DMS79 (cell line): Measurements from ENCODE around the gene ZNF469.

Experiments
- DNase-seq: peaks from one replicate; lab custom pipeline; 2025; lab: John Stamatoyannopoulos, UW

Gene ZNF469

GRCh38 chr16:88347656-88348376 lies 34.9 kb upstream of the ZNF469 start:
- no peak for DNase-seq

- DNase-seq = no peak
Observed at GRCh38 chr16:88348377-88349152, 34.2 kb upstream of the ZNF469 start.

GRCh38 chr16:88349153-88349902 lies 33.4 kb upstream of the ZNF469 start:
- no peak for DNase-seq

- no peak for DNase-seq
Observed at GRCh38 chr16:88349903-88350900, 32.6 kb upstream of the ZNF469 start.

- DNase-seq = no peak
Observed at GRCh38 chr16:88350922-88351321, 31.8 kb upstream of the ZNF469 start.

DNA sequence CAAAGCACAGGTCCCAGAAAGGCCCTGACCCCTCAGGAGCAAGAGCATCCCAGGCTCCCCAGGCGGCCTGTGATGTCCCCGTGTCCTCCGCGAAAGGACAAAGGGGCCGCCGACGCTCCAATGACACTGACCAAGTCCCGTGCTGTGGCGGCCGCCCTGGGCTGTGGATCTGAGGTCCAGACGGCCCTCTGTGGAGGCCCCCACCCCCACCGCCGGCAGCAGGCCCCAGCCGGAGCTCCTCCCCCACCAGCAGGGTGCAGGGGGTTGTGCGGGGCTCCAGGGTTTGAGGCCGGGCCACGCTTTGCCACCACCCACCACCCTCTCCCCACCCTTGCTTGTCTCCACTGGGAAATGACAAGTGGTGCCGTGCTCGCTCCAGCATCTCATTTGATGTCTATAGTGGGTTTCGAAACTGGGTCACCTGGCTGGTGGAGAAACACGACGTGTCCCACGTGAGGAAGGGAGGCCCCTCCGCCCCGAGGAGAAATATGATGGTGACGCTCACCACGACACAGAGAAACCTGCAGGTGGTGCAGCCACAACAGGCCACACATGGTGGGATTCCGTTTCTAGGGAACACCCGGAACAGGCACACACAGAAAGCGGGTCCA lies 31.2 kb upstream of the ZNF469 start:
- DNase-seq = no peak

DNA sequence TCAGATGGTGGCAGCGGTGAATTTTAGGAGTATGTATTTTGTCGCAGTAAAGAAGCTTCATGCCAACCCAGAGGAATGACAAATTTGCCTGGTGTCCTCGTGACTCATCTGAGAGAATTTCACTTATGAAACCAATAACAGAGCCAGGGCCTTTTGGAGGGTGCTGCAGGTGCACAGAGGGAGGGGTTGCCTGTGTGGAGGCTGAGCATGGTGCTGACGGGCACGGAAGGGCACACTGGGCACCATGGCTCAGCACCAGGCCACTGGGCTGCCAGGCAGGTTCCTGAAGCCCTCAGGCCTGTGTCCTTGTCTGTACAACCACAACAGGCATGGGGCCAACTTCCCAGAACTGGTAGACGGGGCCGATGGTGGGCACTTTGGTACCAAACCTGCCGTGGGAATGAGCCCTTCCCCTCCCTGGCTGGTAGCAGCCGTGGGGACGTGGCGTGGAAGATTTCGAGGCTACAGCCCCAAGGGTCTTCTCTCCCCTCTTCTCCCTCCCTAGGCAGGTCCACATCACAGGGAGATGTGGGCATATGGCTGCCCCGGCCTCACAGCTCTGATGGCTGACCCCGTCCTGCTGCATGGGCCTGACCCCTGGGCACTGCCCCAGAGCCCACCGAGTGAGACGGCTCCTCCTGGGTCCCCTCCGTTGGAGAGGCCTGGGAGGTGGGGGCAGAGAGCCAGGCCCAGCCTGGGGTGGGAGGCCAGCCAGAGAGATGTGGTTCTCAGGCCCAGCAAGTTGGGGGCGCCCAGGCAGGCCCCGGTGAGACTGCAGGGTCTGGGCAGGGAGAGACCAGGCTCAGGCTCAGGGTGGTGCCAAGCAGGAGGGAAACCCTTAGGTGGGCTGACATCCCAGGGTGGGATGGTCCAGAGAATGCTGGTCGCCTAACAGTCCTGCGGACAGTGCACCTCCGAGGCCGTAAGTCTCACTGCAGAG lies 30.2 kb upstream of the ZNF469 start:
- DNase-seq = no peak

DNA sequence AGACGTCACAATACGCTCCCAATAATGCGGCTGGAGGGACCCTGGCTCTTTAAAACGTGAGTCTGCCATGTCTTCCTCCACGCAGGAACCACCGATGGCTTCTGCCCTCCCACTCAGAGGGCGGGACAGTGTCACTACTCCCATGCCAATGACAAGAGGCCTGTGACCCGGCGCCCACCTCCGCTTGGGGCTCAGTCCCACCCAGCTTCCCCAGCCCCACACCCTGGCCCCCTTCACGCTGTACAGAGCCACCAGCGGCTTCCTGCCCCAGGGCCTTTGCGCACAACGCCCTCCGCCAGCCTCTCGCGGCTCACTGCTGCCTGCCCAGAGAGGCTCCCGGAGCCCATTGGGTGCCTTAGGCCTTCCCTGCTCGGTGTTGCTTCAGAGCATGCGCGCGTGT lies 29.5 kb upstream of the ZNF469 start:
- no peak for DNase-seq

DNA sequence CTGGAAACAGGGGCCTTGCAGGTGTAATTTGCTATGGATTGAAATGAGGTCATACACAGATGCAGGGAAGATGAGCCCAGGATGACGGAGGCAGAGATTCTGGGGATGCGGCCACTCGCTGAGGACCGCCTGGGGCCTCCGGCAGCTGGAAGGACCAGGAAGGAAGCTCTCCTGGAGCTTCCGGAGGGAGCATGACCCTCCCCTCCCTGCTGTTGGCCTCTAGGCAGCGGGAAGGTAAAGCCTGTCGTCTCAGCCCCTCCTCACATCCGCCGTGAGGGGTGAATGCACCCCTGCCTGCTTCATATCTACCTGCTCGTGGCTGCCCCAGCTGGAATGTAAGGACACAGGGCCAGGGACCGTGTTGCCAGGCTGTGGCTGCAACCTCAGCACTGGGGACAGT lies 29.1 kb upstream of the ZNF469 start:
- no peak for DNase-seq

DNA sequence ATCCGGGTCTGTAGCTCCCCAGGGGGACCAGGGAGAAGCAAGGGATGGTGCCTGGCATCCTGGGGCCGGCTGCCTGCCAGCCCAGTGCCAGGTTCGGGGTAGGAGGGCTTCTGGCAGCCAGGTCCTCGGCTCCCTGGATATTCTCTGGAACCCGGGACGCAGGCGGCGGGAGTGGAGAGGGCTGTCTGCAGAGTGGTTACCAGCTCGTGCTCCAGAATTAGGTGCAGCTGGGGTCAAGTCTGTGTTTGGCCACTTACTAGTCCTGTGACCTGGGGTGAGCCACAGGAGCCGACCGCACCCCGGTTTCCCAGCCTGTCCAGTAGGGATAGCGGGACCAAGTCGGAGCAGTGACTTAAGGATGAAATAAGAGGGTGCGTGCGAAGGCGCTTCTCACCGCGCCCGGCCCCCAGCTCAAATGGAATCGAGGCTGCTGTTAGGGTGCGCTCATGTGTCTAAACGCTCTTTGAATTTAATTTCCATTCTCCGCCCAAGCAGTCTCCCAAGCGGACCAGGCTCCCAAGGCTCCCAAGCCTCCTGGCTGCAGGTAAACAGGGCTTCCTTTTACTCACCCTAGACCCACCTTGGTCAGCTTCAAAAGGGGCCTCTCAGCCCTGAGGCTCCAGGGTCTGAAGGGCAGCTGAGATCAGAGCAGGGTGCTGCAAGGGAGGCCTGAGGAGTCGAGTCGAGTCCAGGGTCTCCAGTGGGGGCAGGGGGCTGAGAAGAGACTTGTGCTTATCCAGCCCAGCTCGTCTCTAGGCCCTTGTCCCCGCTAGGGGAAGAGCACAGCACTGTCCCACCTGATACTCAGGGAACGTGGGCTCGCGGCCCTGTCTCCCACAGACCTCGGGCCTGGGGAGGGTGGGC lies 28.3 kb upstream of the ZNF469 start:
- no peak for DNase-seq

DNA sequence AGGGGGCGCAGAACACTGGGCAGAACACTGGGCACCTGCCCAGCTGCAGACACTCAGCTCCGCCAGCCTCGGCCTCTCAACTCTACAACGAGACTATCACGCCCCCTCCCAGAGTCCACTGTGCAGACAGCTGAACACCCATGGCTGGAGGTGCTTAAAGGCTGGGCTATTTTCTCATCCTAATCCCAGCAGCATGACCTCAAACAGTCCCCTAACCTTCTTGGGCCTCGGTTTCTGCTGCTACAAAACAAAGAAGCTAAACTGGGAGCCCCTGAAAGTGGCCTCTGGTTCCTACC lies 27.7 kb upstream of the ZNF469 start:
- DNase-seq = no peak

GRCh38 chr16:88355389-88356123 lies 27.2 kb upstream of the ZNF469 start:
- DNase-seq = no peak

GRCh38 chr16:88356124-88356726 lies 26.5 kb upstream of the ZNF469 start:
- no peak for DNase-seq

- no peak for DNase-seq
Observed at GRCh38 chr16:88356727-88357199, 26.0 kb upstream of the ZNF469 start.

DNA sequence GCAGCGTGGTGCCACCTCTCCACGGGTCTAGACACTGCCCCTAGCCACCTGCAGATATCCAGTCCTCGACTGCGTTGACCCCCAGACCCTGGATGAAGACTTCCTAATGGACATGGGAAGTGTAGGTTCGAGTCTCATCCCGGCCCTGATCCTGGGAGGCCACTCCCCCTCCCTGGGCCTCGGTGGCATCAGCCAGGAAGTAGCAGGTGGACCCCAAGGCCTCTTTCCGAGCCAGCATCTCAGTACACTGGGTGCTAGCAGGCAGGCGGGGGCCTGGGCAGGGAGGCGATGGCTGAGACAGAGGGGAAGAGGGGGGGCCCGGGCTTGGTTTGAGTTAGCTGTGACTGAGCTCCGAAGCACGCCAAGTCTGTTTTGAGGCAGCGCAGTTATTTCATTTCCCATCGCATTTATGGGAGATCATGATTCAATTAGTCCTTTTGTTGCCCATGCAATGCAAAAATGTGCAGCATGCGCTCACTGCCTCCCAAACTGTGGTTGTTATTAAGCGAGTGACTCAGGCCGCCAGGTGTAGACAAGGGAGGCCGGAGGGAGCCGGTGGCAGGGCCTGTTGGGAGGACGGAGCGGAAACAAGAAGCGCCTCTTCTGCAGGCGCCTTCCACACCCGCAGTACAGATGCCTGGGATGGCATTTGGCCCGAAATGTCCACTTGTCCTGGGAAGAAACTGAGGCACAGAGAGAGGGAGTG lies 25.3 kb upstream of the ZNF469 start:
- no peak for DNase-seq

DNA sequence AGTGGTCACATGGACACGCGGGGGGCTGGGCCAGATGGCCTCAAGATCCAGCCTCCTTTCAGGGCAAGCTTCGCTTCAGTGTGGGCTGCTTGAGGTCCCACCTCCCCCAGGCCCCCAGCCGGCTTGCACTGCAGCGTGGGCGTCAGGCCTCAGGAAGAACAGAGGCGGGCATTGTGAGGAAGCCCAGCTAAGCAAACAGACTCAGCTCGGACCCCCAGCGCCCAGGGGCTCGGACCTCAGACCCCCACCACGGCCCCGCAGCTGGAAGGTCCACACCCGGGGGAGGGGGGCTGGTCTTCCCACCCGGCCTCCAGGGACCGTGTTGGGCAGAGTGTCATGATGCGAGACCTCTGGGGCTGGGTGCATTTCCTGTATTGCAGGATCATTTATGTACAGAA lies 24.7 kb upstream of the ZNF469 start:
- DNase-seq = no peak

- DNase-seq = no peak
Observed at GRCh38 chr16:88359008-88359407, 23.8 kb upstream of the ZNF469 start.
